Esophagus (tissue), 2 donors: ENCODE measurements around the gene LSP1. TPM values are rescaled to one million over a fixed set of nuclear protein-coding genes. Genes with fewer than 3 reads are reported as not detected.

Source experiments
- H3K27ac ChIP-seq, 2 donors: one replicate each; pipeline ENCODE4 v1.5.1; 2013; ENCODE audit warnings: low read depth in 2 of 2, mild to moderate bottlenecking in 2 of 2, inconsistent platforms in 1 of 2, low read length in 1 of 2, moderate library complexity in 1 of 2
- H3K27me3 ChIP-seq, 2 donors: one replicate each; pipeline ENCODE4 v1.6.1; 2013; ENCODE audit warnings: low read length in 2 of 2, control low read depth in 1 of 2, mild to moderate bottlenecking in 1 of 2; ENCODE audit not compliant: insufficient read depth in 2 of 2, control insufficient read depth in 1 of 2
- H3K36me3 ChIP-seq, 2 donors: one replicate each; pipeline ENCODE4 v1.6.1; 2013; ENCODE audit warnings: low read length in 1 of 2; ENCODE audit not compliant: control insufficient read depth in 2 of 2, insufficient read depth in 2 of 2
- H3K4me1 ChIP-seq, 2 donors: one replicate each; pipeline ENCODE4 v1.6.1; 2013; ENCODE audit warnings: low read length in 1 of 2; ENCODE audit not compliant: control insufficient read depth in 2 of 2, insufficient read depth in 2 of 2
- H3K4me3 ChIP-seq, 2 donors: one replicate each; pipeline ENCODE4 v1.5.1; 2013; ENCODE audit warnings: low read length in 2 of 2, mild to moderate bottlenecking in 2 of 2, low read depth in 1 of 2, moderate library complexity in 1 of 2
- H3K9me3 ChIP-seq, 2 donors: one replicate each; pipeline ENCODE4 v1.6.1; 2013; ENCODE audit warnings: mild to moderate bottlenecking in 2 of 2, low read depth in 1 of 2, low read length in 1 of 2, moderate library complexity in 1 of 2; ENCODE audit not compliant: control insufficient read depth in 2 of 2, insufficient read depth in 1 of 2
- WGBS, 2 donors: extraction: QIAGEN DNeasy Blood & Tissue Kit; methylation state at CpG; one replicate each; pipeline ENCODE4 v1.1.7; 2013; 5-methylcytosine and 5-hydroxymethylcytosine counted together
- polyA plus RNA-seq, 2 donors: library from polyadenylated mRNA; stranded (reverse); fragments of 200-250 nt; gene quantifications; one replicate each; pipeline ENCODE4 v1.2.3, GENCODE V29; 2013
- donor health status: healthy with polysubstance abuse.
- donor health status: Bipolar disorder and iron deficiency.

Gene LSP1
- polyA plus RNA-seq, 2 donors, result 23.7 to 130 TPM

GRCh38 chr11:1908618-1909017, 55.7 kb downstream of the LSP1 start:
- no peak overlapping the region for H3K4me3 ChIP-seq
- H3K36me3 ChIP-seq, result no peaks in the 10 kb centered on the region
- no peaks in the 10 kb centered on the region for H3K27me3 ChIP-seq
- no peak overlapping the region for H3K27ac ChIP-seq
- WGBS, 2 donors, result 49% methylated on average over 9 of the region's 9 CpGs
- no peaks in the 10 kb centered on the region for H3K4me1 ChIP-seq
- no peaks in the 10 kb centered on the region for H3K9me3 ChIP-seq

GRCh38 chr11:1909524-1909923, 56.6 kb downstream of the LSP1 start:
- Histone ChIP-seq H3K27ac (no peak overlapping the region), H3K36me3 (no peaks in the 10 kb centered on the region)
- 84 to 88% methylated on average over 7 of the region's 7 CpGs for WGBS, 2 donors

GRCh38 chr11:1912289-1912878, 59.5 kb downstream of the LSP1 start:
- Histone ChIP-seq H3K27ac (no peak overlapping the region), H3K9me3 (no peaks in the 10 kb centered on the region), H3K4me3 (no peak overlapping the region), H3K27me3 (no peaks in the 10 kb centered on the region), H3K4me1 (no peaks in the 10 kb centered on the region), H3K36me3 (no peaks in the 10 kb centered on the region)
- WGBS, 2 donors, result 83 to 85% methylated on average over 13 of the region's 13 CpGs

More at GRCh38 chr11:1909524-1909923, 56.6 kb downstream of the LSP1 start:
- no peaks in the 10 kb centered on the region for H3K27me3 ChIP-seq
- no peaks in the 10 kb centered on the region for H3K4me1 ChIP-seq
- no peaks in the 10 kb centered on the region for H3K9me3 ChIP-seq
- H3K4me3 ChIP-seq, result no peak overlapping the region

GRCh38 chr11:1913271-1914060, 60.6 kb downstream of the LSP1 start:
- H3K9me3 ChIP-seq, result no peaks in the 10 kb centered on the region
- H3K27me3 ChIP-seq, result no peaks in the 10 kb centered on the region
- H3K36me3 ChIP-seq, result no peaks in the 10 kb centered on the region
- 92 to 93% methylated on average over 31 of the region's 31 CpGs for WGBS, 2 donors
- no peak overlapping the region for H3K27ac ChIP-seq
- H3K4me1 ChIP-seq, result no peaks in the 10 kb centered on the region
- H3K4me3 ChIP-seq, result no peak overlapping the region

GRCh38 chr11:1915795-1916131, 62.9 kb downstream of the LSP1 start:
- H3K27ac ChIP-seq, result no peak overlapping the region
- no peaks in the 10 kb centered on the region for H3K36me3 ChIP-seq
- 98% methylated on average over 2 of the region's 2 CpGs for WGBS, 2 donors
- no peak overlapping the region for H3K4me3 ChIP-seq
- H3K9me3 ChIP-seq, result no peaks in the 10 kb centered on the region
- H3K4me1 ChIP-seq, result peaks cover 0 to under 1% of the 10 kb centered on the region in 2 donors
- H3K27me3 ChIP-seq, result no peaks in the 10 kb centered on the region

GRCh38 chr11:1916132-1916985, 63.5 kb downstream of the LSP1 start:
- 63 to 74% methylated on average over 14 of the region's 14 CpGs for WGBS, 2 donors
- Histone ChIP-seq H3K9me3 (no peaks in the 10 kb centered on the region), H3K27me3 (no peaks in the 10 kb centered on the region), H3K36me3 (no peaks in the 10 kb centered on the region), H3K4me3 (no peak overlapping the region), H3K4me1 (peaks cover 0 to 7% of the 10 kb centered on the region in 2 donors), H3K27ac (no peak overlapping the region)

GRCh38 chr11:1916986-1917522, 64.2 kb downstream of the LSP1 start:
- Histone ChIP-seq H3K27me3 (no peaks in the 10 kb centered on the region), H3K36me3 (no peaks in the 10 kb centered on the region), H3K4me3 (no peak overlapping the region), H3K9me3 (no peaks in the 10 kb centered on the region), H3K27ac (no peak overlapping the region), H3K4me1 (peaks cover 0 to 7% of the 10 kb centered on the region in 2 donors)
- 51 to 52% methylated on average over 8 of the region's 8 CpGs for WGBS, 2 donors

GRCh38 chr11:1917523-1918435, 64.9 kb downstream of the LSP1 start:
- Histone ChIP-seq H3K27ac (no peak overlapping the region), H3K27me3 (no peaks in the 10 kb centered on the region), H3K36me3 (no peaks in the 10 kb centered on the region), H3K4me1 (peaks cover 0 to 7% of the 10 kb centered on the region in 2 donors), H3K9me3 (no peaks in the 10 kb centered on the region), H3K4me3 (no peak overlapping the region)
- 62 to 66% methylated on average over 34 of the region's 34 CpGs for WGBS, 2 donors
